Bronchial epithelial cell (primary cell): Measurements from ENCODE around the gene ENO2. TPM values are rescaled to one million over a fixed set of nuclear protein-coding genes. Genes with fewer than 3 reads are reported as not detected.
"Not testable (repeated sequence)": the region's sequence is repeated elsewhere in the genome, so short reads cannot be mapped to it uniquely, and the experiment has no call there.

Source experiments
- DNase-seq: peaks from one replicate; pipeline ENCODE4 v3.0.0-alpha.2; 2010; ENCODE audit warnings: low read depth
- FAIRE-seq: peaks from 2 replicates; lab custom pipeline; 2011; peaks lifted over from hg19 to GRCh38; lab: Jason Lieb, UNC
- H3K27me3 ChIP-seq: 2 replicates; pipeline ENCODE4 v1.5.1; 2011; ENCODE audit warnings: low read length; ENCODE audit not compliant: control insufficient read depth, insufficient read depth
- H3K36me3 ChIP-seq: 2 replicates; pipeline ENCODE4 v1.5.1; 2011; ENCODE audit warnings: low read length; ENCODE audit not compliant: control insufficient read depth, insufficient read depth
- H3K4me3 ChIP-seq: 2 replicates; pipeline ENCODE4 v1.5.1; 2011; ENCODE audit warnings: mild to moderate bottlenecking, low read depth, low read length, control low read depth
- CTCF ChIP-seq: IDR thresholded peaks from 2 replicates; pipeline ENCODE4 v1.5.1; 2011; ENCODE audit warnings: mild to moderate bottlenecking, moderate library complexity, low read length, control low read depth, inconsistent platforms; ENCODE audit not compliant: insufficient read depth, severe bottlenecking
- total RNA-seq: library from RNA; depleted of rRNA; stranded (reverse); fragments of >200 nt; gene quantifications from 2 replicates; pipeline ENCODE4 v1.2.1, GENCODE V29; 2014

The ENO2 gene
- total RNA-seq, 1 donor from 2014 or later = 9.0 TPM

DNA sequence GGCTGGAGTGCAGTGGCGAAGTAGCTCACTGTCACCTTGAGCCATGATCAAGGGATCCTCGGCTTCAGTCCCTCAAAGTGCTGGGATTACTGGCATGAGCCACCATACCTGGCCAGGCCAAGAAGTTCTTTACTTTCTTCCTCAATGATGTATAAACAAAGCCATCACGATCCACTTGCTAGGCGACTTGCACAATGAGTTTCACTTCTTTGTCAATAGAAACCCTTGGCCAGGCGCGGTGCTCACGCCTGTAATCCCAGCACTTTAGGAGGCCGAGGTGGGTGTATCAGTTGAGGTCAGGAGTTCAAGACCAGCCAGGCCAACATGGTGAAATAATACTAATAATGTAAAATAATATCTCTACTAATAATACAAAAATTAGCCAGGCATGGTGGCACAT, 26.9 kb upstream of the ENO2 start:
- Histone ChIP-seq H3K27me3 (no peaks in the 10 kb centered on the region), H3K36me3 (no peaks in the 10 kb centered on the region), H3K4me3 (no peak overlapping the region)
- FAIRE-seq (no peak), DNase-seq (no peak)
- TF ChIP-seq CTCF = no peak

DNA sequence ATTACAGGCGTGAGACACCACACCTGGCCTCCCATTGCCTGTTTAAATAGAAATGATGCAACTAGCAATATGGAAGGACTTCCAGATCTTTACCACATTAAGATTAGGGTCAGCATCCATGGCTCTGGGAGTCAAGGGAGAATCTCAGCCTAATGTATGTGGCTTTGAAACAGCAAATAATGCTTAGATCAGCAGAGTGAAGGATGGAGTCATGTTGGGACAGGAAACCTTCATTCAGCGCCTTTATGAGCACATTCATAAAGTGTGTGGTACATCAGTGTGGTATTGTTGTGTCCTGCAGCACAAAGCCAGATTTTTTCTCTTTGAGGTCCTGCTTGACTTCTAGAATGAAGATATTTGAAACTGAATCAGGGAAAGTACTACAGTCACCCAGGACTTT, 26.0 kb upstream of the ENO2 start:
- no peaks in the 10 kb centered on the region for H3K27me3 ChIP-seq
- FAIRE-seq (no peak), DNase-seq (peak; percentile 52)
- no peak for TF ChIP-seq CTCF
- H3K4me3 ChIP-seq = no peak overlapping the region
- no peaks in the 10 kb centered on the region for H3K36me3 ChIP-seq

DNA sequence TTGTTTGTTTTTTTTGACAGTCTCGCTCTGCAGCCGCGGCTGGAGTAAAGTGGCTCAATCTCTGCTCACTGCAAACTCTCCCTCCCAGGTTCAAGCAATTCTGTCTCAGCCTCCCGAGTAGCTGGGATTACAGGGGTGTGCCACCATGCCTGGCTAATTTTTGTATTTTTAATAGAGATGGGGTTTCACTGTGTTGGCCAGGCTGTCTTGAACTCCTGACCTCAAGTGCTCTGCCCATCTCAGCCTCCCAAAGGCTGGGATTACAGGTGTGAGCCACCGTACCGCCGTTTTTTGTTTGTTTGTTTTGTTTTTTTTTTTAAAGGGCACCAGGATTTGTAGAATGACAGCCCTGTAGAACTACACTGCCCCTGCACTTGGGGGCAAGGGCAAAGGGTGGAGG, 25.6 kb upstream of the ENO2 start:
- not testable (repeated sequence) for DNase-seq, H3K27me3 ChIP-seq, H3K36me3 ChIP-seq, H3K4me3 ChIP-seq, FAIRE-seq

- not testable (repeated sequence) for H3K4me3 ChIP-seq, H3K27me3 ChIP-seq, FAIRE-seq, H3K36me3 ChIP-seq, DNase-seq
Measured at GRCh38 chr12:6889775-6890573, 24.4 kb upstream of the ENO2 start.

DNA sequence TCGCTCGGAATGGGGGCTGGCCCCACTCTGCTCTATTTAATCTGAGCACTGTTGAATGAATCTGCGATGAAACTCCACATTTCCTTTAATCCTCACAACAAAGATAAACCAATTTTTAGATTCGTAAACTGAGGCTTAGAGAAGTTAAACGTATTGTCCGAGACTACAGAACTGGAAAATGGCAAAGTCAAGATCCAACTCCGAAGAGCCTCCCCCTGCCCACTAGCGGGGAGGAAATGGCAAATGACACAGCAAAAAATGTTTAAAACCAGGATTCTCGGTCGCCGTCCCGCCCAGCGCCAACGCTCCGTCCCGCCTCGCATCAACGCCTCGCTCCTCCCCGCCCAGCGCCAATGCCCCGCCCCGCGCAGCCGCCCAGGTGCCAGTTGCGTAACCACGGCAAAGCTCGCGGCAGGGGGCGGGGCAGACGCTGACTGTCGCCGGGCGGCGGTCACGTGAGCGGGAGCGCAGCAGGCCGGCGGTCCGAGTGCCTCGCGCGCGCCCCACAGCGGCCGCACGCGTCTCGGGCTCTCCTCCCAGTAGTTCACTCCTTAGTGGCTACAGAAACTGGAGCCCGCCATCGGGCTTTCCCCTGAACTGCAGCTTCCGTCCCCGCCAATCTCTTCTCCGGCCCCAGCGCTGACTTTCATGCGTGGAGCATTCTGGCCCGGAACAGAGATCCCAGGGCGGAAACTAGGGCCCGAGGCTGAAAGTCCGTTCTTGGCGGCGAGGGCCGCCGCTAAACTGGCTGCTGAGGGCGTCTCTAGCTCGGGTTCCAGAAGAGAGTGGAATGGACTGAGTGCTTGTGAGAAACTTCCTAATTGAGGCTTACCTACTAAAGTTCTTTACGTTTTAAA, 23.4 kb upstream of the ENO2 start:
- Histone ChIP-seq H3K4me3 (peak overlapping the region; percentile 47), H3K27me3 (no peaks in the 10 kb centered on the region), H3K36me3 (no peaks in the 10 kb centered on the region)
- peak; percentile 75 for TF ChIP-seq CTCF
- no peak for FAIRE-seq
- peak; percentile 79 for DNase-seq

GRCh38 chr12:6891646-6892001, 22.8 kb upstream of the ENO2 start:
- no peak for DNase-seq
- Histone ChIP-seq H3K4me3 (peak overlapping the region; percentile 47), H3K27me3 (no peaks in the 10 kb centered on the region), H3K36me3 (no peaks in the 10 kb centered on the region)
- TF ChIP-seq CTCF = no peak
- FAIRE-seq = no peak

GRCh38 chr12:6892683-6893082, 21.7 kb upstream of the ENO2 start:
- not testable (repeated sequence) for H3K36me3 ChIP-seq, H3K27me3 ChIP-seq, H3K4me3 ChIP-seq, FAIRE-seq, DNase-seq
